ENCODE data around the gene FKBP2.

Gene FKBP2

GRCh38 chr11:64243236-64243854 lies 2.5 kb downstream of the FKBP2 start:
- Histone ChIP-seq H3K27me3 (ENCODE audit: insufficient read depth, low read length, poor library complexity, severe bottlenecking) (no peaks in the 10 kb centered on the region), H3K4me2 (ENCODE audit: low read depth, low read length, poor library complexity, severe bottlenecking) (peak overlapping the region; percentile 84), H3K9me3 (ENCODE audit: insufficient read depth, low read depth, low read length) (no peaks in the 10 kb centered on the region), H2AFZ (ENCODE audit: low read length) (no peak overlapping the region), H3K36me3 (ENCODE audit: insufficient read depth, low read length) (peaks cover 11% of the 10 kb centered on the region; the same call in 1 of the 2 replicates), H4K20me1 (ENCODE audit: insufficient read depth, low read length, poor library complexity, severe bottlenecking) (peaks cover 31% of the 10 kb centered on the region), H3K4me3 (ENCODE audit: low read length, poor library complexity, severe bottlenecking) (no peak overlapping the region), H3K9ac (ENCODE audit: low read depth, low read length, poor library complexity, severe bottlenecking) (peak overlapping the region; percentile 29), H3K4me1 (ENCODE audit: insufficient read depth, low read length, poor library complexity, severe bottlenecking) (peaks cover 37% of the 10 kb centered on the region), H3K9me2 (replicated peaks; ENCODE audit: low read depth, low read length) (no peaks in the 10 kb centered on the region), H3F3A (ENCODE audit: low read depth) (peaks cover 8% of the 10 kb centered on the region; the same call in 1 of the 2 replicates), H3K79me2 (ENCODE audit: insufficient read depth, low read length) (peaks cover 48% of the 10 kb centered on the region)
- TF ChIP-seq EZH2phosphoT487 (IDR thresholded peaks at IDR 0.05; ENCODE audit: borderline replicate concordance) = no peak
- TF ChIP-seq, protein P1, sequence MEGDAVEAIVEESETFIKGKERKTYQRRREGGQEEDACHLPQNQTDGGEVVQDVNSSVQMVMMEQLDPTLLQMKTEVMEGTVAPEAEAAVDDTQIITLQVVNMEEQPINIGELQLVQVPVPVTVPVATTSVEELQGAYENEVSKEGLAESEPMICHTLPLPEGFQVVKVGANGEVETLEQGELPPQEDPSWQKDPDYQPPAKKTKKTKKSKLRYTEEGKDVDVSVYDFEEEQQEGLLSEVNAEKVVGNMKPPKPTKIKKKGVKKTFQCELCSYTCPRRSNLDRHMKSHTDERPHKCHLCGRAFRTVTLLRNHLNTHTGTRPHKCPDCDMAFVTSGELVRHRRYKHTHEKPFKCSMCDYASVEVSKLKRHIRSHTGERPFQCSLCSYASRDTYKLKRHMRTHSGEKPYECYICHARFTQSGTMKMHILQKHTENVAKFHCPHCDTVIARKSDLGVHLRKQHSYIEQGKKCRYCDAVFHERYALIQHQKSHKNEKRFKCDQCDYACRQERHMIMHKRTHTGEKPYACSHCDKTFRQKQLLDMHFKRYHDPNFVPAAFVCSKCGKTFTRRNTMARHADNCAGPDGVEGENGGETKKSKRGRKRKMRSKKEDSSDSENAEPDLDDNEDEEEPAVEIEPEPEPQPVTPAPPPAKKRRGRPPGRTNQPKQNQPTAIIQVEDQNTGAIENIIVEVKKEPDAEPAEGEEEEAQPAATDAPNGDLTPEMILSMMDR (conservative IDR thresholded peaks at IDR 0.05; ENCODE audit: low read length) = no peak

- H3K79me2 ChIP-seq (ENCODE audit: insufficient read depth, low read length) = peaks cover 48% of the 10 kb centered on the region
- TF ChIP-seq EZH2phosphoT487 (IDR thresholded peaks at IDR 0.05; ENCODE audit: borderline replicate concordance) = no peak
- TF ChIP-seq, protein P1 (conservative IDR thresholded peaks at IDR 0.05; ENCODE audit: low read length) = no peak
- H3K9me3 ChIP-seq (ENCODE audit: insufficient read depth, low read depth, low read length) = no peaks in the 10 kb centered on the region
- H4K20me1 ChIP-seq (ENCODE audit: insufficient read depth, low read length, poor library complexity, severe bottlenecking) = peaks cover 31% of the 10 kb centered on the region
- H3K4me1 ChIP-seq (ENCODE audit: insufficient read depth, low read length, poor library complexity, severe bottlenecking) = peaks cover 38% of the 10 kb centered on the region
- peak overlapping the region; percentile 84 for H3K4me2 ChIP-seq (ENCODE audit: low read depth, low read length, poor library complexity, severe bottlenecking)
- no peak overlapping the region for H3K9ac ChIP-seq (ENCODE audit: low read depth, low read length, poor library complexity, severe bottlenecking)
- no peak overlapping the region for H3K4me3 ChIP-seq (ENCODE audit: low read length, poor library complexity, severe bottlenecking)
- no peaks in the 10 kb centered on the region for H3K27me3 ChIP-seq (ENCODE audit: insufficient read depth, low read length, poor library complexity, severe bottlenecking)
- no peak overlapping the region for H2AFZ ChIP-seq (ENCODE audit: low read length)
- H3F3A ChIP-seq (ENCODE audit: low read depth) = peaks cover 8% of the 10 kb centered on the region; the same call in 1 of the 2 replicates
- peaks cover 11% of the 10 kb centered on the region; the same call in 1 of the 2 replicates for H3K36me3 ChIP-seq (ENCODE audit: insufficient read depth, low read length)
- H3K9me2 ChIP-seq (replicated peaks; ENCODE audit: low read depth, low read length) = no peaks in the 10 kb centered on the region
Observed at GRCh38 chr11:64244107-64244506, 3.2 kb downstream of the FKBP2 start.

DNA sequence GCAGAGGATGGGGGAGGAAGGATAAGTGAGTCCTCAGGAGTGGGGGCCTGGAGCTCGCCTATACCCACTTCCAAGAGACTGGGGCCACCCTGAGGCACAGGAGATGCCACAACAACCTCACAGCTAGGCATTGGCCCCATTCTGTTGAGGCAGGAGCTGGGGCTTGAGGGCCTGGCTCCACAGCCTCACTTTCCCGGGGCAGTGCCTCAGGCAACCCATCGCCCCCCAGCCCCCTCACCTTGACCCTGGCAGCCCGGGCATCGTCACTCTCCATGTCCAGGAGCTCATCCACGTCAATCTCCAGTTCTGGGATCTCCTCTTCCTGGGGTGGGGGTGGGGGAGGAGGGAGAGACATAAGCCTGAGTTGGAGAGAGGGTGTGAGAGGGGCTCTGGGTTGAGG lies 4.1 kb downstream of the FKBP2 start:
- Histone ChIP-seq H3K36me3 (ENCODE audit: insufficient read depth, low read length) (peaks cover 11% of the 10 kb centered on the region; the same call in 1 of the 2 replicates), H3K4me3 (ENCODE audit: low read length, poor library complexity, severe bottlenecking) (peak overlapping the region; percentile 96), H3K9me2 (replicated peaks; ENCODE audit: low read depth, low read length) (no peaks in the 10 kb centered on the region), H3K79me2 (ENCODE audit: insufficient read depth, low read length) (peaks cover 48% of the 10 kb centered on the region), H4K20me1 (ENCODE audit: insufficient read depth, low read length, poor library complexity, severe bottlenecking) (peaks cover 31% of the 10 kb centered on the region), H3K9ac (ENCODE audit: low read depth, low read length, poor library complexity, severe bottlenecking) (peak overlapping the region; percentile 88), H3K27me3 (ENCODE audit: insufficient read depth, low read length, poor library complexity, severe bottlenecking) (no peaks in the 10 kb centered on the region), H3F3A (ENCODE audit: low read depth) (peaks cover 8% of the 10 kb centered on the region; the same call in 1 of the 2 replicates), H3K9me3 (ENCODE audit: insufficient read depth, low read depth, low read length) (no peaks in the 10 kb centered on the region), H2AFZ (ENCODE audit: low read length) (no peak overlapping the region), H3K4me1 (ENCODE audit: insufficient read depth, low read length, poor library complexity, severe bottlenecking) (peaks cover 43% of the 10 kb centered on the region), H3K4me2 (ENCODE audit: low read depth, low read length, poor library complexity, severe bottlenecking) (peak overlapping the region; percentile 84)
- TF ChIP-seq, protein P1 (conservative IDR thresholded peaks at IDR 0.05; ENCODE audit: low read length) = no peak
- TF ChIP-seq EZH2phosphoT487 (IDR thresholded peaks at IDR 0.05; ENCODE audit: borderline replicate concordance) = no peak
